HCT116 (cell line): ENCODE results near the gene PCBP1. TPM values are rescaled to one million over a fixed set of nuclear protein-coding genes. Genes with fewer than 3 reads are reported as not detected.
"Not testable (repeated sequence)": the region's sequence is repeated elsewhere in the genome, so short reads cannot be mapped to it uniquely, and the experiment has no call there.

Experiments
- ATAC-seq: fragments of 200-7000 bp; cut with Tn5 transposase; 2 replicates; pipeline ENCODE4 v1.9.1; 2020; ENCODE audit warnings: mild to moderate bottlenecking, moderate library complexity
- BruUV-seq: library from RNA; stranded (reverse); fragments of 400-500 nt; replicated peaks from 2 replicates; lab custom pipeline; 2021; lab: Mats Ljungman, UMichigan
- CTCF ChIA-PET: fragments of 300-600 bp; sonication (Branson Sonifier 250); formaldehyde crosslinking; loops from one replicate; lab custom pipeline; 2021; ENCODE audit warnings: antibody characterized with exemption; lab: Charles Lee
- POLR2A ChIA-PET: fragments of 300-600, 350-600 bp; sonication (Branson Sonifier 250); formaldehyde crosslinking; loops from one replicate; lab custom pipeline; 2021; ENCODE audit warnings: antibody characterized with exemption; lab: Charles Lee
- RAD21 ChIA-PET, 2 experiments: fragments of 300-600 bp; sonication (Branson Sonifier 250); formaldehyde crosslinking; loops; one replicate each; lab custom pipeline; 2023; ENCODE audit warnings: low total read pairs in 2 of 2; ENCODE audit not compliant: uncharacterized antibody in 2 of 2, unreplicated experiment in 2 of 2, low non-redundant PET in 1 of 2; lab: Charles Lee
- DNase-seq: peaks from one replicate; pipeline ENCODE4 v3.0.0-alpha.2; 2010; ENCODE audit warnings: low read depth, low spot score
- H2AFZ ChIP-seq: fragments of 200-600 bp; shearing (Covaris generic), sonication (generic); 2 replicates; pipeline ENCODE4 v1.6.1; 2017; ENCODE audit warnings: low read depth, mixed run types, mixed read lengths, antibody characterized with exemption, low read length; ENCODE audit not compliant: poor library complexity, severe bottlenecking
- H3K27ac ChIP-seq: 2 replicates; pipeline ENCODE4 v1.5.1; 2012; ENCODE audit warnings: low read depth, low read length
- H3K27me3 ChIP-seq: fragments of 200-600 bp; sonication (generic); 2 replicates; pipeline ENCODE4 v1.6.1; 2016; ENCODE audit warnings: mixed run types, low read length, mixed read lengths; ENCODE audit not compliant: insufficient read depth
- H3K36me3 ChIP-seq, 2 experiments: fragments of 200-500 bp in 1 of 2; fragments of 200-600 bp in 1 of 2; sonication (Bioruptor generic) in 1 of 2; sonication (generic) in 1 of 2; 2 replicates each; pipeline versions ENCODE4 v1.5.1 to v1.6.1; 2014 to 2016; ENCODE audit warnings: low read length in 2 of 2, inconsistent platforms in 1 of 2, mixed read lengths in 1 of 2, mixed run types in 1 of 2; ENCODE audit not compliant: insufficient read depth in 2 of 2, control insufficient read depth in 1 of 2
- H3K4me1 ChIP-seq, 2 experiments: fragments of 200-600 bp in 1 of 2; sonication (generic) in 1 of 2; 2 replicates each; pipeline versions ENCODE4 v1.5.1 to v1.6.1; 2012 to 2017; ENCODE audit warnings: low read length in 2 of 2, inconsistent platforms in 1 of 2, mild to moderate bottlenecking in 1 of 2, mixed read lengths in 1 of 2, mixed run types in 1 of 2, moderate library complexity in 1 of 2; ENCODE audit not compliant: insufficient read depth in 2 of 2, control insufficient read depth in 1 of 2
- H3K4me2 ChIP-seq: fragments of 200-600 bp; sonication (generic); 2 replicates; pipeline ENCODE4 v1.6.1; 2017; ENCODE audit warnings: mixed run types, low read length, mixed read lengths
- H3K4me3 ChIP-seq, 2 experiments: fragments of 200-600 bp in 1 of 2; sonication (generic) in 1 of 2; replicated peaks in 1 of 2; 2 replicates each; pipeline ENCODE4 v1.5.1; 2011 to 2016; ENCODE audit warnings: low read length in 2 of 2, control low read depth in 1 of 2, low read depth in 1 of 2, mild to moderate bottlenecking in 1 of 2, mixed read lengths in 1 of 2, mixed run types in 1 of 2
- H3K79me2 ChIP-seq: fragments of 200-600 bp; sonication (generic); 2 replicates; pipeline ENCODE4 v1.6.1; 2017; ENCODE audit warnings: mild to moderate bottlenecking, mixed run types, low read length, moderate library complexity, mixed read lengths; ENCODE audit not compliant: insufficient read depth
- H3K9ac ChIP-seq: fragments of 200-600 bp; sonication (generic); 2 replicates; pipeline ENCODE4 v1.6.1; 2016; ENCODE audit warnings: low read length, mixed read lengths
- H3K9me2 ChIP-seq: fragments of 200-600 bp; sonication (generic), shearing (Covaris generic); 2 replicates; pipeline ENCODE4 v1.6.1; 2017; ENCODE audit warnings: mixed run types, mild to moderate bottlenecking, moderate library complexity; ENCODE audit not compliant: insufficient read depth
- H3K9me3 ChIP-seq, 2 experiments: fragments of 200-500 bp in 1 of 2; fragments of 200-600 bp in 1 of 2; sonication (Bioruptor generic) in 1 of 2; sonication (generic) in 1 of 2; 2 replicates each; pipeline ENCODE4 v1.6.1; 2014 to 2017; ENCODE audit warnings: low read length in 2 of 2, mixed read lengths in 2 of 2, inconsistent platforms in 1 of 2, low read depth in 1 of 2, mild to moderate bottlenecking in 1 of 2, mixed run types in 1 of 2, moderate library complexity in 1 of 2; ENCODE audit not compliant: control insufficient read depth in 1 of 2, insufficient read depth in 1 of 2
- H4K20me1 ChIP-seq: fragments of 200-600 bp; sonication (generic), shearing (Covaris generic); 2 replicates; pipeline ENCODE4 v1.6.1; 2017; ENCODE audit warnings: mixed run types, mild to moderate bottlenecking, moderate library complexity; ENCODE audit not compliant: insufficient read depth
- intact Hi-C: fragments of 100-400 bp; cut with micrococcal nuclease; formaldehyde crosslinking; loops from 2 replicates; pipeline ENCODE4 v1.10.0; 2022
- total RNA-seq: library from RNA; stranded (reverse); gene quantifications from one replicate; pipeline ENCODE4 v1.2.1, GENCODE V29; 2021; ENCODE audit not compliant: unreplicated experiment

Gene PCBP1
- total RNA-seq, 1 experiment from 2014 or later: 256 TPM

- H3K4me2 ChIP-seq, DNase-seq, H3K9me3 ChIP-seq, intact Hi-C loops, H3K79me2 ChIP-seq, ATAC-seq, H2AFZ ChIP-seq, H3K36me3 ChIP-seq, H3K27me3 ChIP-seq, H3K4me3 ChIP-seq, H3K9me2 ChIP-seq, BruUV-seq, H4K20me1 ChIP-seq, H3K9ac ChIP-seq: not testable (repeated sequence)
- Histone ChIP-seq H3K4me1 (peaks cover 66 to 71% of the 10 kb centered on the region in 2 experiments), H3K27ac (0 out of 2 replicates have a peak overlapping the region, but pooled peaks have one; percentile 92)
- RAD21 ChIA-PET: interaction anchor here in 1 of 2 experiments (0.7 kb wide), 1 partner anchor 195 kb away, joined by 3 read pairs; no protein-coding TSS in a partner anchor
- POLR2A ChIA-PET: interaction anchor here (1.5 to 3.3 kb wide), 4 partner anchors 10 to 49 kb away, joined by 3 to 15 read pairs (median 10); no protein-coding TSS in a partner anchor
- CTCF ChIA-PET: interaction anchor here (0.6 kb wide), 1 partner anchor 27 kb away, joined by 3 read pairs; no protein-coding TSS in a partner anchor
These were observed 47.2 kb downstream of the PCBP1 start for GRCh38 chr2:70134323-70134983.

Other genes starting within 250 kb of the PCBP1 start
- 44.4 TPM for gene SNRNP27, start 193.5 kb upstream of the PCBP1 start, total RNA-seq
- 10.3 TPM for gene MXD1, start 172.4 kb upstream of the PCBP1 start, total RNA-seq
- 1.1 TPM for gene ASPRV1, start 125.8 kb upstream of the PCBP1 start, total RNA-seq
- 17.4 TPM for gene C2orf42, start 103.5 kb downstream of the PCBP1 start, total RNA-seq
- gene TIA1, start 161.2 kb downstream of the PCBP1 start, total RNA-seq: 94.1 TPM
- gene PCYOX1, start 170.7 kb downstream of the PCBP1 start, total RNA-seq: 37.9 TPM
- 338 TPM for gene SNRPG, start 206.3 kb downstream of the PCBP1 start, total RNA-seq
- gene FAM136A, start 214.6 kb downstream of the PCBP1 start, total RNA-seq: 83.0 TPM